ENCODE results near the gene KCNK10. TPM values are rescaled to one million over a fixed set of nuclear protein-coding genes. Genes with fewer than 3 reads are reported as not detected.

The KCNK10 gene
- total and polyA plus RNA-seq, 2 of the 8 experiments (the other 6 are each of a cell fraction or from before 2014, with no cell fraction given) = 0.45 to 0.63 TPM

DNA sequence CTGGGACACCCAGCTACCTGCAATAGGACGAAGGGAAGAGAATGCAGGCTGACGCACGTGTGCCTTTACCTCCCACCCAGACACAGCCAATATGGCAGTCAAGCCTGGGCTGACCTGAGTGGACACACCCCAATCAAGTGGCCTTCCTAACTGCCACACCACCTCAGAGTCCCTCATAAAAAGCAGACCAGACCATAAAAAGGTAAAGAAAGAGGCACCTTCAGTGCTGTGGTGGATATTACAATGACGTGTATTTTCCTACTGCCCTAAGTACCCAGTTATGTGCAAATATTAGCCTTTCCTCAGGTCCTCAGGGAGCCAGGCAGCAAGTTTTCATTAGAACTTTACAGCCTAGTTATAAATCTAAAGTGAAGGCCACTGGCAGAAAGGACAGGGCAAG, 75.8 kb downstream of the KCNK10 start:
- Histone ChIP-seq H2BK12ac (ENCODE audit: low read depth, low read length) (no peak overlapping the region), H3K14ac (ENCODE audit: insufficient read length) (no peak overlapping the region), H4K20me1 (replicated peaks in 1 of 2; ENCODE audit: control insufficient read depth in 1 of 2, insufficient read depth in 2 of 2, low read length in 2 of 2) (no peaks in the 10 kb centered on the region), H2BK20ac (ENCODE audit: low read length) (no peak overlapping the region), H4K5ac (ENCODE audit: insufficient read length, low read depth, low read length) (no peak overlapping the region), H4K8ac (ENCODE audit: extremely low read depth, insufficient read depth, low read length) (no peak overlapping the region), H4K91ac (replicated peaks; ENCODE audit: insufficient read length, low read length) (no peak overlapping the region), H2AFZ (ENCODE audit: low read length) (no peak overlapping the region), H3K4me3 (ENCODE audit: extremely low read depth in 1 of 4, insufficient read depth in 2 of 4, low read depth in 3 of 4, low read length in 4 of 4) (no peak overlapping the region), H3K27me3 (replicated peaks in 1 of 4; ENCODE audit: control insufficient read depth in 3 of 4, extremely low read depth in 1 of 4, insufficient read depth in 3 of 4, low read length in 3 of 4) (no peaks in the 10 kb centered on the region), H3K23me2 (ENCODE audit: low read depth, low read length) (no peaks in the 10 kb centered on the region), H3K4me1 (replicated peaks in 1 of 4; ENCODE audit: control insufficient read depth in 3 of 4, insufficient read depth in 4 of 4, low read length in 3 of 4) (no peaks in the 10 kb centered on the region; a peak in 1 of 7 replicates), H3K9me3 (ENCODE audit: insufficient read depth in 2 of 2, low read depth in 1 of 2, low read length in 1 of 2) (no peaks in the 10 kb centered on the region), H3K36me3 (ENCODE audit: control insufficient read depth in 2 of 4, insufficient read depth in 4 of 4, low read length in 3 of 4) (no peaks in the 10 kb centered on the region), H2BK15ac (ENCODE audit: low read length) (no peak overlapping the region), H3K9ac (replicated peaks in 1 of 4; ENCODE audit: extremely low read depth in 1 of 4, low read depth in 3 of 4, low read length in 3 of 4) (no peak overlapping the region), H3K56ac (replicated peaks; ENCODE audit: insufficient read length, low read depth, low read length) (no peak overlapping the region), H3K27ac (ENCODE audit: low read depth, low read length) (no peak overlapping the region), H3K4me2 (ENCODE audit: insufficient read depth in 1 of 2, low read depth in 2 of 2, low read length in 2 of 2) (no peak overlapping the region), H2BK5ac (ENCODE audit: low read depth, low read length) (no peak overlapping the region), H3K23ac (ENCODE audit: insufficient read length) (no peak overlapping the region), H3K4ac (replicated peaks; ENCODE audit: insufficient read length, low read depth, low read length) (no peak overlapping the region), H2BK120ac (replicated peaks; ENCODE audit: low read depth, low read length) (no peak overlapping the region), H3K79me2 (ENCODE audit: control insufficient read depth in 1 of 2, insufficient read depth in 2 of 2, low read length in 2 of 2) (no peaks in the 10 kb centered on the region), H2AK5ac (ENCODE audit: low read depth, low read length) (no peak overlapping the region), H3K79me1 (ENCODE audit: low read depth, low read length) (no peaks in the 10 kb centered on the region), H3K18ac (ENCODE audit: extremely low read depth, low read length) (no peak overlapping the region)
- CTCF ChIA-PET (ENCODE audit: partially characterized antibody) = interaction anchor here (1.3 to 12.6 kb wide), 4 partner anchors 9 to 79 kb away, joined by 4 to 96 read pairs (median 6); no protein-coding TSS in a partner anchor
- POLR2A ChIA-PET (ENCODE audit: partially characterized antibody) = no interaction called here
- WGBS, 2 experiments (ENCODE audit: extremely low coverage in 1 of 2, insufficient coverage in 1 of 2, insufficient read length in 1 of 2, insufficient replicate concordance in 2 of 2, low coverage in 1 of 2, low lambda C conversion rate in 2 of 2, missing lambda C conversion rate in 1 of 2) = 90% methylated on average over 4 of the region's 4 CpGs; no CpG with 5 or more reads in 1 of the 2 experiments
- DNase-seq (ENCODE audit: low read depth in 1 of 2, low spot score in 2 of 2) = no peak
- FAIRE-seq = no peak
- TF ChIP-seq NRF1 (IDR thresholded peaks at IDR 0.05; ENCODE audit: low read depth, low read length) = no peak
- TF ChIP-seq GTF2F1 (IDR thresholded peaks at IDR 0.05; ENCODE audit: borderline replicate concordance, low read depth, low read length) = no peak
- TF ChIP-seq POLR2A (IDR thresholded peaks at IDR 0.05; ENCODE audit: control extremely low read depth in 1 of 2, low read depth in 2 of 2, low read length in 2 of 2) = no peak
- TF ChIP-seq POLR2AphosphoS5 (IDR thresholded peaks at IDR 0.05; ENCODE audit: low read depth, low read length) = no peak
- TF ChIP-seq EZH2 (IDR thresholded peaks at IDR 0.05; ENCODE audit: low read depth, low read length, severe bottlenecking) = no peak
- TF ChIP-seq SIRT6 (IDR thresholded peaks at IDR 0.05; ENCODE audit: low read length) = no peak
- TF ChIP-seq TEAD4 (IDR thresholded peaks at IDR 0.05; ENCODE audit: low read depth, low read length) = no peak
- TF ChIP-seq SP1 (IDR thresholded peaks at IDR 0.05; ENCODE audit: low read depth, low read length) = no peak
- no peak for TF ChIP-seq SAP30 (IDR thresholded peaks at IDR 0.05; ENCODE audit: insufficient read depth, insufficient replicate concordance, low read length)
- TF ChIP-seq, protein P1, sequence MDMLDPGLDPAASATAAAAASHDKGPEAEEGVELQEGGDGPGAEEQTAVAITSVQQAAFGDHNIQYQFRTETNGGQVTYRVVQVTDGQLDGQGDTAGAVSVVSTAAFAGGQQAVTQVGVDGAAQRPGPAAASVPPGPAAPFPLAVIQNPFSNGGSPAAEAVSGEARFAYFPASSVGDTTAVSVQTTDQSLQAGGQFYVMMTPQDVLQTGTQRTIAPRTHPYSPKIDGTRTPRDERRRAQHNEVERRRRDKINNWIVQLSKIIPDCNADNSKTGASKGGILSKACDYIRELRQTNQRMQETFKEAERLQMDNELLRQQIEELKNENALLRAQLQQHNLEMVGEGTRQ (IDR thresholded peaks at IDR 0.05; ENCODE audit: low read length) = no peak

Measured in H1 (cell line).